HG02852 (cell line): ENCODE results near the gene HECW1.
"Not testable (repeated sequence)": the region's sequence is repeated elsewhere in the genome, so short reads cannot be mapped to it uniquely, and the experiment has no call there.

Source experiments
- ATAC-seq: cut with Tn5 transposase; IDR thresholded peaks from one replicate; pipeline ENCODE4 v1.9.1; 2021; ENCODE audit warnings: mild to moderate bottlenecking, moderate library complexity; ENCODE audit not compliant: unreplicated experiment

HECW1 gene

GRCh38 chr7:43460733-43461348 is 348.4 kb downstream of the HECW1 start:
- ATAC-seq, result no peak

GRCh38 chr7:43461349-43462024 is 349.0 kb downstream of the HECW1 start:
- ATAC-seq, result peak; percentile 56

GRCh38 chr7:43462836-43463235 is 350.4 kb downstream of the HECW1 start:
- no peak for ATAC-seq

- ATAC-seq, result no peak
These were observed 351.0 kb downstream of the HECW1 start for GRCh38 chr7:43463401-43463980.

GRCh38 chr7:43465581-43466554 is 353.4 kb downstream of the HECW1 start:
- ATAC-seq, result no peak

GRCh38 chr7:43467406-43467805 is 355.0 kb downstream of the HECW1 start:
- no peak for ATAC-seq

GRCh38 chr7:43467846-43468245 is 355.4 kb downstream of the HECW1 start:
- no peak for ATAC-seq

- ATAC-seq, result no peak
These were observed 356.6 kb downstream of the HECW1 start for GRCh38 chr7:43469051-43469450.

GRCh38 chr7:43470110-43470509 is 357.7 kb downstream of the HECW1 start:
- no peak for ATAC-seq

GRCh38 chr7:43475983-43476382 is 363.5 kb downstream of the HECW1 start:
- ATAC-seq, result no peak

GRCh38 chr7:43476896-43477295 is 364.4 kb downstream of the HECW1 start:
- no peak for ATAC-seq

GRCh38 chr7:43479042-43479441 is 366.6 kb downstream of the HECW1 start:
- no peak for ATAC-seq

GRCh38 chr7:43479543-43479942 is 367.1 kb downstream of the HECW1 start:
- no peak for ATAC-seq

GRCh38 chr7:43480581-43480980 is 368.1 kb downstream of the HECW1 start:
- no peak for ATAC-seq

GRCh38 chr7:43481902-43482678 is 369.6 kb downstream of the HECW1 start:
- ATAC-seq, result no peak

GRCh38 chr7:43482679-43483252 is 370.3 kb downstream of the HECW1 start:
- no peak for ATAC-seq

- ATAC-seq, result no peak
These were observed 372.4 kb downstream of the HECW1 start for GRCh38 chr7:43484678-43485395.

GRCh38 chr7:43485580-43485979 is 373.1 kb downstream of the HECW1 start:
- ATAC-seq, result no peak

GRCh38 chr7:43486008-43486407 is 373.6 kb downstream of the HECW1 start:
- not testable (repeated sequence) for ATAC-seq
